ENCODE data around the gene ABCA13.
A peak's percentile ranks its signal among the peaks of the same experiment; 100 is the strongest.

The ABCA13 gene

DNA sequence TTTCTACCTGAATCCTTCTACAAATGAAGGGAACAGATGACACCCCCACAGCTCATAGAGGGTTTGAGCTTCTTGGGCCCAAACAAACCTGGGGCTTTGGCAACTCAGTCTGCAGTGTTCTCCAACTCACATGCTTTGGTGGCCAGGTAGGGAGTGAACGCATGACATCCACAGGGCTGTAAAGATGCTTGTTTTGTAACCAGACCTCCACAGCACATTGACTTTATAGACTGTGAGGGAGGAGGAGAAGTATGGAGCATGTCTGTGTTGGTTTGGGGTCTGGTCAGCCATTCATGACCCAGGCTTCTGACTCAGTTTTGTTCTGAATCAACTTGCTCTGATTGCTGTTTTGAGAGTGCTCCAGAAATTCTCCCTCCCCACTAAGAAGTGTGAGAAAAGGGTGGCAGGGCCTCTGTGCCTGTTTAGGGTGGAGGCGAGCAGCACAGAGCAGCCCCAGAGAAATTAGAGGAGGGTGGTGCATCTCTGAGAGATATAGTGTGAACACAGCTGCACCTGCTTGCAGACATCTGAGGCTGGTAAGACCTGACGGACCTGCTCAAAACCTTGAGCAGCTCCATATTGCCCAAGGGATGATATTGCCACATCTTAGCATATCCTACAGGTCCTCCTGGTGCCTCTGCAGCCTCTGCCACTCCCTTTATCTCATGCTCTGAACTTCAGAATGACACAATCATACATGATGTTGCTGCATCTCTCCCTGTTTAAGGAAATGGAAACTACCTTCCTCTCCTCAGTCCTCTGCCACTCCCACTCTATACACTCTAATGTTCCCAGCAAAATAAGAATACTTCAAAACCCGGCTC is 287.7 kb downstream of the ABCA13 start:
- peaks cover 5% of the 10 kb centered on the region for H3K9me3 Mint-ChIP-seq
- H3K4me3 Mint-ChIP-seq: no peak overlapping the region
- no peak for DNase-seq
- peaks cover 8% of the 10 kb centered on the region for H3K27me3 Mint-ChIP-seq (ENCODE audit: low read depth, poor library complexity)
- TF ChIP-seq, protein P1, sequence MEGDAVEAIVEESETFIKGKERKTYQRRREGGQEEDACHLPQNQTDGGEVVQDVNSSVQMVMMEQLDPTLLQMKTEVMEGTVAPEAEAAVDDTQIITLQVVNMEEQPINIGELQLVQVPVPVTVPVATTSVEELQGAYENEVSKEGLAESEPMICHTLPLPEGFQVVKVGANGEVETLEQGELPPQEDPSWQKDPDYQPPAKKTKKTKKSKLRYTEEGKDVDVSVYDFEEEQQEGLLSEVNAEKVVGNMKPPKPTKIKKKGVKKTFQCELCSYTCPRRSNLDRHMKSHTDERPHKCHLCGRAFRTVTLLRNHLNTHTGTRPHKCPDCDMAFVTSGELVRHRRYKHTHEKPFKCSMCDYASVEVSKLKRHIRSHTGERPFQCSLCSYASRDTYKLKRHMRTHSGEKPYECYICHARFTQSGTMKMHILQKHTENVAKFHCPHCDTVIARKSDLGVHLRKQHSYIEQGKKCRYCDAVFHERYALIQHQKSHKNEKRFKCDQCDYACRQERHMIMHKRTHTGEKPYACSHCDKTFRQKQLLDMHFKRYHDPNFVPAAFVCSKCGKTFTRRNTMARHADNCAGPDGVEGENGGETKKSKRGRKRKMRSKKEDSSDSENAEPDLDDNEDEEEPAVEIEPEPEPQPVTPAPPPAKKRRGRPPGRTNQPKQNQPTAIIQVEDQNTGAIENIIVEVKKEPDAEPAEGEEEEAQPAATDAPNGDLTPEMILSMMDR (IDR thresholded peaks at IDR 0.05): no peak
- no peaks in the 10 kb centered on the region for H3K36me3 Mint-ChIP-seq (ENCODE audit: low read depth)
- peak overlapping the region; percentile 41 for H3K27ac Mint-ChIP-seq
- peaks cover 21% of the 10 kb centered on the region for H3K4me1 Mint-ChIP-seq

DNA sequence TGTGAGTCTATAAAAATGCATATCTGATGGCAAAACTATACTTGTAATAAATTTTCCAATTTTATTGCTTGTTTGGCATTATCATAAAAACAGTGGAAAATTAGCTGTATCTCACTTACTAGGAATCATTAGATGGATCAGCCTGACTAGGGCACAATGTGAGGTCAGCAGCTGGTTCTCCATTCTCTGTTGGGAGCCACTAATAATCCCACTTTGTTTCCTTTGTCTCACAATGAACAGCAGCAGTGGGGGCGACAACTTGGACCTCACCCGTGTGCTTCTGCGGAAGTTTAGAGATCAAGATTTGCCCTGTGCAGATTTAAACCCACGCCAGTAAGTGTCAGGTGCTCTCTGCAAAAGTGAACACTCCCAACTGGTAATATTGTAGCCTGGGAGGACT is 295.5 kb downstream of the ABCA13 start:
- H3K27me3 Mint-ChIP-seq (ENCODE audit: low read depth, poor library complexity): peaks cover 4% of the 10 kb centered on the region
- no peak overlapping the region for H3K4me3 Mint-ChIP-seq
- no peak overlapping the region for H3K27ac Mint-ChIP-seq
- DNase-seq: no peak
- peaks cover 6% of the 10 kb centered on the region for H3K4me1 Mint-ChIP-seq
- TF ChIP-seq, protein P1 (IDR thresholded peaks at IDR 0.05): no peak
- no peaks in the 10 kb centered on the region for H3K36me3 Mint-ChIP-seq (ENCODE audit: low read depth)
- peaks cover 6% of the 10 kb centered on the region for H3K9me3 Mint-ChIP-seq

- Mint-ChIP-seq H3K9me3 (no peaks in the 10 kb centered on the region), H3K36me3 (ENCODE audit: low read depth) (no peaks in the 10 kb centered on the region), H3K4me1 (peaks cover 27% of the 10 kb centered on the region), H3K4me3 (no peak overlapping the region), H3K27me3 (ENCODE audit: low read depth, poor library complexity) (no peaks in the 10 kb centered on the region), H3K27ac (no peak overlapping the region)
- TF ChIP-seq, protein P1 (IDR thresholded peaks at IDR 0.05): no peak
- no peak for DNase-seq
Measured at GRCh38 chr7:48471196-48471595, 299.9 kb downstream of the ABCA13 start.

DNA sequence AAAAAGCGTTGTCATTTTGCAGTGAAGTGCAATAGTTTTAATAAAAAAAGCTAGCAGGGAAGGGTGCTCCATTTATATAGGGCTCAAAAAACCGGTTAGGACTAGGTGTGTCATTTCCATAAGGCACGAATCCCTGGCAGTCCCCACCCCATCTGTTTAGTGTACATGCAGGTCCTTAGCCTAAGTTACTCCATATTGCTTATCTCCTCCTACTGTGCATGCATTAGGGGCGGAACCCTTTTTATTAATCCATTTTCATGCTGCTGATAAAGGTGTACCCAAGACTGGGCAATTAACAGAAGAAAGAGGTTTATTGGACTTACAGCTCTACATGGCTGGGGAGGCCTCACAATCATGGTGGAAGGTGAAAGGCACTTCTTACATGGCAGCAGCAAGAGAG is 301.4 kb downstream of the ABCA13 start:
- Mint-ChIP-seq H3K36me3 (ENCODE audit: low read depth) (no peaks in the 10 kb centered on the region), H3K4me3 (no peak overlapping the region), H3K27ac (no peak overlapping the region), H3K27me3 (ENCODE audit: low read depth, poor library complexity) (no peaks in the 10 kb centered on the region), H3K9me3 (peaks cover 6% of the 10 kb centered on the region), H3K4me1 (peaks cover 36% of the 10 kb centered on the region)
- no peak for DNase-seq
- TF ChIP-seq, protein P1 (IDR thresholded peaks at IDR 0.05): no peak

GRCh38 chr7:48473205-48473865 is 302.1 kb downstream of the ABCA13 start:
- TF ChIP-seq, protein P1 (IDR thresholded peaks at IDR 0.05): no peak
- no peak for DNase-seq
- Mint-ChIP-seq H3K27me3 (ENCODE audit: low read depth, poor library complexity) (no peaks in the 10 kb centered on the region), H3K27ac (no peak overlapping the region), H3K4me1 (peaks cover 36% of the 10 kb centered on the region), H3K9me3 (peaks cover 7% of the 10 kb centered on the region), H3K36me3 (ENCODE audit: low read depth) (no peaks in the 10 kb centered on the region), H3K4me3 (no peak overlapping the region)
